ENCODE data around the gene LHPP.

GRCh38 chr10:124522933-124523871, 61.6 kb downstream of the LHPP start:
- TF ChIP-seq POLR2A (IDR thresholded peaks at IDR 0.05) (no peak), CTCF (IDR thresholded peaks at IDR 0.05) (no peak)
